Trophoblast cell (in vitro differentiated cells and primary cell): ENCODE measurements around the gene MIPOL1.

Source experiments
- DNase-seq, 2 donors: peaks; one replicate each; pipeline ENCODE4 v3.0.0-alpha.2; 2016
- H2AFZ ChIP-seq: 2 replicates; pipeline ENCODE4 v1.6.1; 2013; ENCODE audit warnings: low read length, moderate library complexity, mild to moderate bottlenecking; ENCODE audit not compliant: insufficient read depth, poor library complexity
- H2AK5ac ChIP-seq: 2 replicates; pipeline ENCODE4 v1.6.1; 2013; ENCODE audit warnings: mild to moderate bottlenecking, low read length
- H2BK120ac ChIP-seq: 2 replicates; pipeline ENCODE4 v1.6.1; 2013; ENCODE audit warnings: low read length, mild to moderate bottlenecking, moderate library complexity; ENCODE audit not compliant: insufficient read depth, poor library complexity
- H2BK12ac ChIP-seq: 2 replicates; pipeline ENCODE4 v1.6.1; 2013; ENCODE audit warnings: mild to moderate bottlenecking, low read length, moderate library complexity
- H2BK5ac ChIP-seq: 2 replicates; pipeline ENCODE4 v1.6.1; 2013; ENCODE audit warnings: low read length, low read depth, moderate library complexity, mild to moderate bottlenecking; ENCODE audit not compliant: poor library complexity
- H3K14ac ChIP-seq: 2 replicates; pipeline ENCODE4 v1.6.1; 2013; ENCODE audit warnings: mild to moderate bottlenecking, low read length
- H3K18ac ChIP-seq: 2 replicates; pipeline ENCODE4 v1.6.1; 2013; ENCODE audit warnings: mild to moderate bottlenecking, low read length
- H3K23ac ChIP-seq: 2 replicates; pipeline ENCODE4 v1.6.1; 2013; ENCODE audit warnings: low read length
- H3K27ac ChIP-seq: 2 replicates; pipeline ENCODE4 v1.5.1; 2013; ENCODE audit warnings: low read depth, mild to moderate bottlenecking, inconsistent platforms, low read length, moderate library complexity
- H3K27me3 ChIP-seq: 2 replicates; pipeline ENCODE4 v1.6.1; 2013; ENCODE audit warnings: inconsistent platforms, mild to moderate bottlenecking, low read length, moderate library complexity; ENCODE audit not compliant: insufficient read depth
- H3K36me3 ChIP-seq, 2 experiments: 1 replicate in 1 of 2; 2 replicates in 1 of 2; pipeline ENCODE4 v1.6.1; 2013; ENCODE audit warnings: low read length in 2 of 2, mild to moderate bottlenecking in 2 of 2, moderate library complexity in 1 of 2; ENCODE audit not compliant: insufficient read depth in 2 of 2, control insufficient read depth in 1 of 2
- H3K4ac ChIP-seq: 2 replicates; pipeline ENCODE4 v1.6.1; 2013; ENCODE audit warnings: low read depth, mild to moderate bottlenecking, low read length, moderate library complexity
- H3K4me1 ChIP-seq, 2 experiments: 1 replicate in 1 of 2; 2 replicates in 1 of 2; pipeline ENCODE4 v1.6.1; 2013; ENCODE audit warnings: low read length in 2 of 2, mild to moderate bottlenecking in 2 of 2, moderate library complexity in 1 of 2; ENCODE audit not compliant: insufficient read depth in 2 of 2, control insufficient read depth in 1 of 2
- H3K4me2 ChIP-seq: 2 replicates; pipeline ENCODE4 v1.6.1; 2013; ENCODE audit warnings: inconsistent platforms, mild to moderate bottlenecking, low read length, moderate library complexity
- H3K4me3 ChIP-seq: 2 replicates; pipeline ENCODE4 v1.5.1; 2013; ENCODE audit warnings: mild to moderate bottlenecking, low read depth, low read length, inconsistent platforms
- H3K79me1 ChIP-seq: one replicate; pipeline ENCODE4 v1.6.1; 2013; ENCODE audit warnings: low read length
- H3K79me2 ChIP-seq: 2 replicates; pipeline ENCODE4 v1.6.1; 2013; ENCODE audit warnings: low read length, mild to moderate bottlenecking; ENCODE audit not compliant: control insufficient read depth, insufficient read depth, poor library complexity
- H3K9ac ChIP-seq: 2 replicates; pipeline ENCODE4 v1.6.1; 2013; ENCODE audit warnings: mild to moderate bottlenecking, low read length
- H3K9me3 ChIP-seq: 2 replicates; pipeline ENCODE4 v1.6.1; 2013; ENCODE audit warnings: low read depth, mild to moderate bottlenecking, control low read depth, inconsistent platforms, low read length; ENCODE audit not compliant: insufficient read depth
- H4K12ac ChIP-seq: 2 replicates; pipeline ENCODE4 v1.6.1; 2013; ENCODE audit warnings: low read depth, mild to moderate bottlenecking, low read length, moderate library complexity
- H4K8ac ChIP-seq: 2 replicates; pipeline ENCODE4 v1.6.1; 2013; ENCODE audit warnings: low read depth, mild to moderate bottlenecking, low read length, moderate library complexity
- H4K91ac ChIP-seq: one replicate; pipeline ENCODE4 v1.6.1; 2013; ENCODE audit warnings: low read depth, mild to moderate bottlenecking, low read length, moderate library complexity
- WGBS: extraction: QIAGEN DNeasy Blood & Tissue Kit; methylation state at CpG from one replicate; pipeline ENCODE4 v1.1.7; 2013; ENCODE audit warnings: missing lambda C conversion rate; ENCODE audit not compliant: insufficient read length, insufficient coverage; ENCODE audit errors: extremely low coverage; 5-methylcytosine and 5-hydroxymethylcytosine counted together

Gene MIPOL1

DNA sequence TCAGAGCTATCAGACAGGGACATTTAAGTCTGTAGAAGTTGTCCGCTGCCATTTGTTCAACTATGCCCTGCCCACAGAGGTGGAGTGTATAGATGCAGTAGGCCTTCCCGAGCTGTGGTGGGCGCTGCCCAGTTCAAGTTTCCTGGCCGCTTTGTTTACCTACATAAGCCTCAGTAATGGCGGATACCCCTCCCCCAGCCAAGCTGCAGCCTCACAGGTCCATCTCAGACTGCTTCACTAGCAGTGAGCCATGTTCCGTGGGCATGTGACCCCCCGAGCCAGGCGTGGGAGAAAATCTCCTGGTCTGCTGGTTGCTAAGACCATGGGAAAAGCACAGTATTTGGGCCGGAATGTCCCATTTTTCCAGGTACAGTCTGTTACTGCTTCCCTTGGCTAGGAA, 165.9 kb downstream of the MIPOL1 start:
- H3K9ac ChIP-seq = no peak overlapping the region
- no peak overlapping the region for H3K4ac ChIP-seq
- no peak for DNase-seq
- no peak overlapping the region for H2AFZ ChIP-seq
- no peaks in the 10 kb centered on the region for H3K79me2 ChIP-seq
- no peak overlapping the region for H3K27ac ChIP-seq
- H3K18ac ChIP-seq = no peak overlapping the region
- H3K23ac ChIP-seq = no peak overlapping the region
- H2BK5ac ChIP-seq = no peak overlapping the region
- WGBS = no CpG with 5 or more reads among the region's 9 CpGs
- H2AK5ac ChIP-seq = no peak overlapping the region
- no peaks in the 10 kb centered on the region for H3K79me1 ChIP-seq
- H4K91ac ChIP-seq = no peak overlapping the region
- no peaks in the 10 kb centered on the region for H3K27me3 ChIP-seq
- H3K4me1 ChIP-seq = no peaks in the 10 kb centered on the region
- H4K8ac ChIP-seq = no peak overlapping the region
- H3K4me2 ChIP-seq = no peak overlapping the region
- H3K9me3 ChIP-seq = peaks cover 4% of the 10 kb centered on the region
- no peak overlapping the region for H2BK12ac ChIP-seq
- H3K14ac ChIP-seq = no peak overlapping the region
- H3K36me3 ChIP-seq = no peaks in the 10 kb centered on the region
- no peak overlapping the region for H4K12ac ChIP-seq
- no peak overlapping the region for H3K4me3 ChIP-seq
- no peak overlapping the region for H2BK120ac ChIP-seq

- H3K36me3 ChIP-seq = no peaks in the 10 kb centered on the region
- H2AFZ ChIP-seq = no peak overlapping the region
- no peak overlapping the region for H4K12ac ChIP-seq
- H2BK12ac ChIP-seq = no peak overlapping the region
- no peak overlapping the region for H3K18ac ChIP-seq
- no peak overlapping the region for H4K8ac ChIP-seq
- no peaks in the 10 kb centered on the region for H3K79me2 ChIP-seq
- no peak overlapping the region for H3K27ac ChIP-seq
- no peak for DNase-seq
- no CpG with 5 or more reads among the region's 5 CpGs for WGBS
- no peaks in the 10 kb centered on the region for H3K79me1 ChIP-seq
- no peak overlapping the region for H3K23ac ChIP-seq
- no peak overlapping the region for H3K4me3 ChIP-seq
- no peak overlapping the region for H3K14ac ChIP-seq
- no peak overlapping the region for H4K91ac ChIP-seq
- no peaks in the 10 kb centered on the region for H3K27me3 ChIP-seq
- no peak overlapping the region for H3K9ac ChIP-seq
- H3K9me3 ChIP-seq = no peaks in the 10 kb centered on the region
- no peak overlapping the region for H2BK5ac ChIP-seq
- H2AK5ac ChIP-seq = no peak overlapping the region
- H3K4me2 ChIP-seq = no peak overlapping the region
- H3K4me1 ChIP-seq = no peaks in the 10 kb centered on the region
- H3K4ac ChIP-seq = no peak overlapping the region
- H2BK120ac ChIP-seq = no peak overlapping the region
Observed at GRCh38 chr14:37369425-37369824, 171.7 kb downstream of the MIPOL1 start.

GRCh38 chr14:37375566-37375965, 177.8 kb downstream of the MIPOL1 start:
- H3K4me2 ChIP-seq = no peak overlapping the region
- no peak overlapping the region for H4K8ac ChIP-seq
- no peak overlapping the region for H2BK12ac ChIP-seq
- no peak overlapping the region for H4K91ac ChIP-seq
- no peak overlapping the region for H3K9ac ChIP-seq
- no peak overlapping the region for H2BK5ac ChIP-seq
- H3K36me3 ChIP-seq = no peaks in the 10 kb centered on the region
- H2AFZ ChIP-seq = no peak overlapping the region
- H2BK120ac ChIP-seq = no peak overlapping the region
- H3K27ac ChIP-seq = no peak overlapping the region
- no peak overlapping the region for H3K4ac ChIP-seq
- H3K79me2 ChIP-seq = no peaks in the 10 kb centered on the region
- H3K79me1 ChIP-seq = no peaks in the 10 kb centered on the region
- no peak overlapping the region for H3K14ac ChIP-seq
- no peak overlapping the region for H3K4me3 ChIP-seq
- no peaks in the 10 kb centered on the region for H3K27me3 ChIP-seq
- DNase-seq = no peak
- no peaks in the 10 kb centered on the region for H3K9me3 ChIP-seq
- no peak overlapping the region for H3K18ac ChIP-seq
- no peak overlapping the region for H4K12ac ChIP-seq
- no peak overlapping the region for H2AK5ac ChIP-seq
- no peak overlapping the region for H3K23ac ChIP-seq
- H3K4me1 ChIP-seq = no peaks in the 10 kb centered on the region

GRCh38 chr14:37376944-37377609, 179.3 kb downstream of the MIPOL1 start:
- WGBS = no CpG with 5 or more reads among the region's 3 CpGs
- no peak overlapping the region for H3K18ac ChIP-seq
- H3K4me2 ChIP-seq = no peak overlapping the region
- no peak overlapping the region for H3K4ac ChIP-seq
- no peak overlapping the region for H3K4me3 ChIP-seq
- DNase-seq = no peak
- H4K91ac ChIP-seq = no peak overlapping the region
- H2BK5ac ChIP-seq = no peak overlapping the region
- H2AFZ ChIP-seq = no peak overlapping the region
- H4K8ac ChIP-seq = no peak overlapping the region
- H3K27ac ChIP-seq = no peak overlapping the region
- H3K36me3 ChIP-seq = no peaks in the 10 kb centered on the region
- no peak overlapping the region for H3K23ac ChIP-seq
- H3K14ac ChIP-seq = no peak overlapping the region
- no peak overlapping the region for H2AK5ac ChIP-seq
- H2BK120ac ChIP-seq = no peak overlapping the region
- H3K79me2 ChIP-seq = no peaks in the 10 kb centered on the region
- H4K12ac ChIP-seq = no peak overlapping the region
- H3K4me1 ChIP-seq = no peaks in the 10 kb centered on the region
- no peaks in the 10 kb centered on the region for H3K79me1 ChIP-seq
- no peak overlapping the region for H2BK12ac ChIP-seq
- H3K27me3 ChIP-seq = no peaks in the 10 kb centered on the region
- no peak overlapping the region for H3K9ac ChIP-seq
- no peaks in the 10 kb centered on the region for H3K9me3 ChIP-seq
